ENCODE results near the gene CAMK1D.

CAMK1D gene

DNA sequence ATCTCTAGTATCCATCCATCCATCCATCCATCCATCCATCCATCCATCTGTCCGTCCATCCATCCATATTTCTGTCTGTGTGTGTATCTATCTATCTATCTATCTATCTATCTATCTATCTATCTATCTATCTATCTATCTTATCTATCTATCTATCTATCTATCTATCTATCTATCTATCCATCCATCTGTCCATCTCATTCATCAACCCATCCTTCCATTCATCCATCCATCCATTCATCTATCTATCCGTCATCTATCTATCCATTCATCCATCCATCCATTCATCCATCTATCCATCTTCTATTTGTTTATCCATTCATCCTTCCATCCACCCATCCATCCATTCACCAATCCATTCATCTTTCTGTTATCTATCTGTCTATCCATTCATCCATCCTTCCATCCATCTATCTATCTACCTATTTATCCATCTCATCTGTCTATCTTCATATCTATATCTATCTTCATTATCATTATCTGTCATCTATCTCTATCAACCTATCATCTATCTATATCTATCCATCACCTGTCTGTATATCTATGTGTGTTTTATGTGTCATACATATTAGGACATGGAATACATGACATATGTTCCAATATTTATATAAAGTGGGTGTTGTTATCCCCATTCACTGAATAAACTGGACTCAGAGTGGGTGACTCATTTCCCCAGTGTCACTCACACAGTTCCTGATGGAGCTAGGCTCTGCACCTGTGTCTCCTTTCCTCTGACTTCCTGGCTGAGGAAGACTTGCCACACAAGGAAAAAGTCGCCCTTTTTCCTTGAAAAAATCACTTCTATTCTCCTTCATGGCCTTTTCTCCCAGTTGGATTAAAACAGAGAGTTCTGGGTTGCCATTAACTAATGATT is 452.1 kb downstream of the CAMK1D start:
- DNase-seq, result no peak

DNA sequence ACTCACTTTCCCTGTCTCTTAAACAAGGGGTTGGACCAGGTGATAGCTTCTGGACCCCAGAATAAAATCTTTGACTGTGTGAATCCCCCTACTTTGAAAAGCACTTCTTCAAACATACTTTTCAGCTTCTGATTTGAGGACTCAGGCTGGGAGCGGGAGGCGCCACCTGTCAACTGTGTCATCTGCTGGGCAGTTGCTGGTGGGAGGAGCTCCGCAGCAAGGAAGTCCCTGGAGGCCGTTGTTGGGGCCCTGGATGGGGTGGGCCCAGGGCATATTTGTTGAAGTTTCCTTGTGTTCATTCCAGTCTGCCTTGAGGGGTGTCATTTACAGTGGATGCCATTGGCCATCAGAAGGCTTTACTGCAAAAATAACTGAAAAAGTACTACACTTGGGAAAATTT is 454.4 kb downstream of the CAMK1D start:
- no peak for DNase-seq

DNA sequence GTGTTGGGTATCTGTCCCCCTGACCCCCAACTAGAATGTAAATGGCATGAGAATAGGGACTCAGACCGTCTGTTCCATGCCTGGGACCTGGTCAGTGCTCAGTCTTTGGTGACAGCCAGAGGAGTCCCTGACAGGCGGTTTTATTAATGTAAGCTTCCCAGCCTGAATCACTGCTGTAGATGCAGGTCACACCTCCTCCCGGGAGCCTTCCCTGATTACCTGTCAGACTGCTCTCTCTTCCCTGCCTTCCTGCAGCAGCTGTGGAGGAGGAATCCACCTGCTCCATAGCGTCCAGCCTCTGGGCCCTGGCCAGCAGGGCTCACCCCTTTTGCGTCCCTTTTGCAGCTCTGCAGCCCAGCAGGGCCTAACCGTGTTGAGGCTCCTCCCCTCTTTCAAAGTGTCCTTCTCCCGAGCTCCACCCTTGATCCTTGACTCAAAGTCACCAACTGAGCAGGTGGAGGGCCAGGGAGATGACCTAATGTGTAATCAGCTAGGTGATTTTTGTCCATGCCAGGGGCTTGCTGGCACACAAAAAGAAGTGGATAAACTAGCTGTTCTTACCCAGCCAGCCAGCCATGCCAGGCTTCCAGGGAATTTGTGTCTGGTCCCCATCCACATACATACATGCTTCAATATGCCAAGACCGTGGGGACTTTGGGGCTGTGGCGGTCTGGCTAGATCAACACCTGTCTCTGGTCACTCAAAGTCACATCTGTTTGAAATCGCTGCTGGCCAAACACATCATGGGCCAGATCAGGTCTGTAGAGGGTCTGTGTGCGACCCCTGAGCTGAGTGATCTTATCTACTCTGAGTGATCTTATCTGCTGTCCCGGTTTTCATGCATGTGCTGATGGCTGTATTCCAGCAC is 457.1 kb downstream of the CAMK1D start:
- DNase-seq, result no peak

DNA sequence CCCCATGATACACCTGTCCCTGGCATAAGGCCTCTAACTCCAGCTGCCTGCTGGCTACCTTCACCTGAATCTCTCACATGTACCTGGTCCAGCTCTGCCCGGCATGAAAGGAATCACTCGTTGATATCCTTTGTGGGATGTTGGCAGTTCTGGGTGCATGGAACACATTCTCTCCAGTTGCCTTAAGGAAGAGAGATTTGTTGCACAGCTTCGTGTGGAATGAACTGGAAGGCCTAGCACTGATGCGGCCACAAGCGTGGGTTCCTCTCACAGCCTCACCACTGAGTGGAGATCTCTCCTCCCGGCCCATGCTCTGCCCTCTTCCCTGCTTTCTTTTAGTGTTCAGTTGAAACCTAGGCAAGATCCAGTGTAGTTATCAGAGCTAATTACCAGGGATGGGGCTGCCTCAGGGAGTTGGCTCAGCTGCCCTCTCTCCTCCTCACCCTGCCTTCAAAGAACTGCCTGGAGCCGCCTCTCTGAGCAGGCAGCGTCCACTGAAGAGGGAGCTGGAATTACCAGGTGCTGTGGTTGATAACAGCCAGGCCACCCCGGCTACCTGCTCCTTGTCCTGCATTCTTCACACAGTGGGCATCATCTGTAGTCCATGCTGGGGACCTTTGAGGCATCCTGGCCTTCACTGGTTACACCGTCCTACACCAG is 457.9 kb downstream of the CAMK1D start:
- DNase-seq, result no peak

DNA sequence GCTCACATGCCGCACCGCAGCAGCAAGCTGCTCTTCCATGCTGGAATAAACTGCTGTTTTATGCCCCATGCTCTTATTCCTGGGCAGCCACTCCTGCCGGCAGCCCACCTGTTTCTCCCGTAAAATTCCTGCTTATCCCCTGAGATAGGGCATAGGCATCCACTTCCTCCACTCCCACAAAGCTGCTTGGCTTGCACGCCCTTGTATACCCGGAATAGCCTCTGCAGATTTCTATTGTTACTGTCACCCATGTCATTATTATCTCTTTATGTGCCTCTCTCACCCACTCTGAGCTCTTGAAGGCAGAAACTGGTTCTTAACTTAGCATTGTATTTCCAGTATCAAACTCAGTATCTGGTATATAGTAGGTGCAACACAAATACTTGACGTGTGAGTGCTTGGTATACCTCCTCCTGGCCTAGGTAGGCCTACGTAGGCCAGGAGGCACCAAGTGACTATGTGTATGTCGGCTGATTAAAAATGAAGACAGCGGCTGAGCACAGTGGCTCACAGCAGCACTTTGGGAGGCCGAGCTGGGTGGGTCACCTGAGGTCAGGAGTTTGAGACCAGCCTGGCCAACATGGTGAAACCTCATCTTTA is 458.8 kb downstream of the CAMK1D start:
- DNase-seq, result no peak

DNA sequence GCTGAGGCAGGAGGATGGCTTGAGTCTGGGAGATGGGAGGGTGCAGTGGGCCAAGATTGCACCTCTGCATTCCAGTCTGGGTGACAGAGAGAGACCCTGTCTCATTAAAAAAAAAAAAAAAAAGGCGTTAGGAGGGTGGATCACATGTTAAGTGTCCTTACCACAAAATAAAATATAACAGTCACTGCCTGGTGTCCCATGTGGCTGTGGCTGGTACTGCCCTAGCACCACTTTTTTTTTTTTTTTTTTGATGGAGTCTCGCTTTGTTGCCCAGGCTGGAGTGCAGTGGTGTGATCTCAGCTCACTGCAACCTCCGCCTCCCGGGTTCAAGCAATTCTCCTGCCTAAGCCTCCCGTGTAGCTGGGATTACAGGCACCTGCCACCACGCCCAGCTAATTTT is 460.7 kb downstream of the CAMK1D start:
- DNase-seq, result peak in 1 of 5 experiments; percentile 27

DNA sequence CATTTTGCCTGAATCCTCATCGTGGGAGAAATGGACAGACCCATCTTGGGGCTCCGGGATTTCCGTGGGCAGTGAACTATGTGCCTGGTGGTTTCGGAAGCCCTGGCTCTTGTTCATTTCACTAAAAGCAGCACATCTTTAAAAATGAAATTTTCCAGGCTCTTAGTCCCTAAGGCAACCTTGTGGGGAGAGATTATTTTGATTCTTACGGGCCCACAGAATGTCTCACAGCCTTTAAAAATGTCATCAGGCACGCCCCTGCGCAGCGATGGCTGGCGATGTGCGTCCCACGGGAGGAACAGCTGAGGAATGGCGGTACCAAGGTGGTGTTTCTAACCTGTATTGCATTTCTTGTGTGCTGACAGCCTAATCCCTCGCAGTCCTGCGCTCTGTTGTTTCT is 462.5 kb downstream of the CAMK1D start:
- no peak for DNase-seq

DNA sequence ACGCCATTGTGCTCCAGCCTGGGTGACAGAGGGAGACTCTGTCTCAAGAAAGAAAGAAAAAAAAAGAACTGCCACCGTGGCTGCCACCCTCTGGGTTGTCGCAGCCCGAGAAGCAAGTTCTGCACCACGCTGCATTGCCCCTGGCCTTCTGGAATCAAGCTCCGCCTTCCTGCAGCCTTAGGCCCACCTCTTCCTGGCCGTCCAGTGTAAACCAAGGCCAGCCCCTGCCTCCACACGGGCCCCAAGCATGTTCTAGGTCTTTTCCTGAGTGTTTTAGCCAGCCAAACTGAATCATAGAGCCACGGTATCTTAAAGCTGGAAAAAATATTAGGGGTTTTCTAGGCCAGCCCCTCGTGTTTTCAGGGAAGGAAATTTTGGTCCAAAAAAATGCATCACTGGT is 463.2 kb downstream of the CAMK1D start:
- no peak for DNase-seq

DNA sequence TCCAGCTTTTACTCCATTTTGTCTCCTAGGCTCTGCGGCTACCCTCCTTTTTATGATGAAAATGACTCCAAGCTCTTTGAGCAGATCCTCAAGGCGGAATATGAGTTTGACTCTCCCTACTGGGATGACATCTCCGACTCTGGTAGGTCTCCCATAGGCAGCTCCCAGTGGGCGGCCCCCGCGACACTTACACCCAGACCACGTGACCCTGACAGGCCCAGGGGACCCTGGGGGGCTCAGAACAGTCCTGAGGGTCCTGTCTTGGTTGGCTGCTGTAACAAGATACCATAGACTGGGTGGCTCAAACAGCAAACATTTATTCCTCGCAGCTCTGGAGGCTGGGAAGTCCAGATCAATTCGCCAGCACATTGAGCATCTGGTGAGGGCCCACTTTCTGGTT is 464.8 kb downstream of the CAMK1D start:
- no peak for DNase-seq

DNA sequence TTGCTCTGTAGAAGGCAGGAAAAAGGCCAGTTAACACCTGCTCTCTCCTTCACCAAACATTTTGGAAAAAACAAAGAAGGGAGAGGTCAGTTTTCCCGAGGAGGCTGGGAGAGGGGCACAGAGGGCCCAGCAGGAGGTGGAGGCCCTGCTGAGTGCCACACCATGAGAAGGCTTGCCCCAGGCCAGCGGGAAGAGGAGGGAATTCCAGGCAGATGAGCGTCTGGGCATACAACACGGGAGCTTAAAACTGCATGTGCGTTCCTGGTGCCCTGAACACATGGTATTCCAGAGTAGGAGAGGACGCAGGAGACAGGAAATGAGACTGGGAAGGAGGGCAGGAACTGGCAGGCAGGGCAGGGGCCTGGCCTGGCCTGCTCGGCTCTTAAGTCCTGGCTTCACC is 469.7 kb downstream of the CAMK1D start:
- no peak for DNase-seq

DNA sequence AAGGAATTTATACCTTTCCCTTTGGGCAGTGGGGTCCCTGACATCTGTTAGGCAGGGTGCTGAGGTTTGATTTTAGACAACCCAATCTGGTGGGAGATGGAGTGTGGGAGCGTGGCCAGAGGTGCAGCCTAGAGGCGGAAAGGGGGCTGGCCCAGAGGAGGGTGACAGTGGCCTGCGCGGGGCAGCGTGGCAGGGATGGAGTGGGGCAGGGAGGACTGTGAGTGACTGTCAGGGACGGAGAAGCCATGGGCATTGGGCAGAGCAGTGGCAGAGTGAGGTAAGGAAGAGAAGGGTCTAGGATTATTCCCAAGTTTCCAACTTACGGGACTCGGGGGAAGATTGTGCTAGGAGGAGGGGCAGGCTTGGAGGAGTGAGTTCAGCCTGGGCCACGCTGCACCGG is 470.3 kb downstream of the CAMK1D start:
- DNase-seq, result no peak

DNA sequence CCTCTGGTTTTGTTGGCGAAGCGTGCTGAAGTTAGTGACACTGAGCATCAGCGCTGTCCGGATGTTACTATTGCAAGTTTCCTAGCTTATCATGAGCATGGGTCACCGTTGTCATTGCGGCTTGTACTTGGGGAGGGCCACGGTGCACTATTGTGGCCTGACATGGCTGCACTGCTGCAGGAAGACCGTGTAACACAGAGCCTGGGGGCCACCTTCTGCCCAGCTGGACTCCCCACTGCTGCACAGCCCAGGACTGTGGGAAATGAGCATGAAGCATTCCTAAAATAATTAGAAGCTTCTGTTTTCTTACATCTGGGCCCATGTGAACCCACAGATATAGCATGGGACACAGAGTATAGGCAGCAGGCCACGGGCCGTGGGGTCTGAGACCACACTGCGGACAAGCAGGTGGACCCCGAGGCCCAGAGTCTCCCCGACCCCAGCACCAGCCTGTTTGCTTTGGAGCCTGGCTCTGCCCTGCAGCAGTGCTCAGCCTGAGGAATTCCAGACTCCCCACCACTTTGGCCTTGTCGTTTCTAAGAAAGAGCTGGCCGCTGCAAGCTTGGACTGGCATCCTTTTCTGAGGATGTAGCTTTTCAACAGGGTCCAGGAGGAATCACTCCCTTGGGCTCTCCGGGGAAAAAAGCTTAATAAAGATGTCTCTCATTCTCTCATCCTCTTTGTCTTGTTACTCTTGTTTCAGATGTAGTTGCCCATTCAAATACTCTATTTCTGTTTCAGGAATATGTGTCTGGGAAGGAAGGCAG is 473.0 kb downstream of the CAMK1D start:
- DNase-seq, result no peak

DNA sequence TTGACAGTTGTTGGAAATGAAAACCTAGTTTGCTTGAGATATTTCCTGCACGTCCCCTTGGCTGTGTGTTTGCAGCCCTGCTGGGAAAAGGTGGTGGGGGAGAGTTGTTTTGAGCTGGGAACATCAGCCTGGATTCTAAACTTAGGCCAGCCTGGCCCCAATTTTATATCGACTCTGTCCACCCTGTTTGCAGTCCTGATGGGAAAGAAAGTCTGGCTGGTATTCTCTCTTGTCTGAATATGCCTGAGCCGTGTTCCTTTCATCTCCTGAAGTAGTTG is 473.5 kb downstream of the CAMK1D start:
- DNase-seq, result no peak

DNA sequence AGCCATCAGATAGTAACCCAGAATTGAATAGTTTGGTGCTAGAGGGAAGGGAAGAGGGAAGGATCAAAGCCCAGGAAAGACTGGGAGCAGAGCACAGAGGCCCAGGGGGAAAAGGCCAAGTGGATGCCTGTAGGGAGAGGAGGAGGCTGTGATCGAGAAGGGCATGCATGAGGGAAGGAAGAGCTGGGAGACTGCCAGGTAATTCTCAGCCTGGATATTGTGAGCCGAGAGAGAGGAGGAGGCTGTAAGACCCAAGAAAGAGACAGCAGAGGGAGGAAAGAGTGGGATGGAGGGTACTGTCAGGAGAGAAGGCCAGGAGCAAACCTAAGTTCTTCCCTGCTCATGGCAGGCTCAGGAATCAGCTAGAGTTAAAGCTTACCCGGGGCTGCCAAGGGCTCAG is 474.0 kb downstream of the CAMK1D start:
- DNase-seq, result no peak

DNA sequence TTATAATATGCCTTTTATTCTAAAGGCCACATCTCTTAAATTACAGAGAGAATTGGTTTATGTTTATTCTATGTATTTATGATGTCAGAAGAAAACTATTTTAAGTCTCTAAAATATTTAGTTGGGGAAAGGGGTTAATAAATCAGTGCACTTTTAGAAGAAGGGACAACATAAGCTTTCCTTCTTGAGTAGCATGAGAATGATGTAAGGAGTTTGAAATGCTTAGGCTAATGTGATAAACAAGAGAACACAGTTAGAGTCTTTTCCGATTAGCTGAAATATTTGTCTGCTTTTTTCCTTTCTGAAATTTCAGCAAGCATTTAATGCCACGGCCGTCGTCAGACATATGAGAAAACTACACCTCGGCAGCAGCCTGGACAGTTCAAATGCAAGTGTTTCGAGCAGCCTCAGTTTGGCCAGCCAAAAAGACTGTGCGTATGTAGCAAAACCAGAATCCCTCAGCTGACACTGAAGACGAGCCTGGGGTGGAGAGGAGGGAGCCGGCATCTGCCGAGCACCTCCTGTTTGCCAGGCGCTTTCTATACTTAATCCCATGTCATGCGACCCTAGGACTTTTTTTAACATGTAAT is 476.0 kb downstream of the CAMK1D start:
- DNase-seq, result no peak

DNA sequence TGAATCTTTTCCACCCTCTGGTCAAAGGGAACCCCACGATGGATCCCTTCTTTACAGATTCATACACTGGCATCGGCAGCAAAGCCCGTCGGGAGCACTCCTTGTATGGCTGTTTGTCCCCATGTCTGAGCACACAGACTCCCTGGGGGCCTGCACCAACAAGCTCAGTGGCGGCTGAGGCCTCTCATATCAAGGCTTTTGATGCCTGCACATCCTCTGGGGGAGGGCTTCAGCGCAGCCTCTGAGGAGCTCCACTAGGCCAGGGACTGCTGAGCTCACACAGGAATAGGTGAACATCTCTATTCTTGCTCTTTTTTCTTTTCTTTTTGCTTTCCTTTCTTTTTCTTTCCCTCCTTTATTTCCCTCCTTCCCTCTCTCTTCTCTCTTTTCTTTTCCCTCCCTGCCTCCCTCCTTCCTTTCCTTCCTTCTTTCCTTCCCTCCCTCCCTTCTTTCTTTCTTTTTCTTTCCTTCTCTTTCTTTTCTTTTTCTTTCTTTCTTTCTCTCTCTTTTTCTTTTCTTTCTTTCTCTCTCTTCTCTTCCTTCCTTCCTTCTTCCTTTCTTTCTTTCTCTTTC is 477.5 kb downstream of the CAMK1D start:
- DNase-seq, result no peak

DNA sequence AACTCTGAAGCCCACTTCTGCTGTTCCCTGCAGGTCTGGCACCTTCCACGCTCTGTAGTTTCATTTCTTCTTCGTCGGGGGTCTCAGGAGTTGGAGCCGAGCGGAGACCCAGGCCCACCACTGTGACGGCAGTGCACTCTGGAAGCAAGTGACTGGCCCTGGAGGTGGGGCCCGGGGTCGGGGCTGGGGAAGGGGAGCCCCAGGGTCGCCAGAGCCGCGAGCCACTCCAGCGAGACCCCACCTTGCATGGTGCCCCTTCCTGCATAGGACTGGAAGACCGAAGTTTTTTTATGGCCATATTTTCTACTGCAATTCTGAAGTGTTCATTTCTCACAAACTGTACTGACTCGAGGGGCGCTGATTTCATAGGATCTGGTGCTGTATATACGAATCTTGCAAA is 479.4 kb downstream of the CAMK1D start:
- DNase-seq, result no peak

DNA sequence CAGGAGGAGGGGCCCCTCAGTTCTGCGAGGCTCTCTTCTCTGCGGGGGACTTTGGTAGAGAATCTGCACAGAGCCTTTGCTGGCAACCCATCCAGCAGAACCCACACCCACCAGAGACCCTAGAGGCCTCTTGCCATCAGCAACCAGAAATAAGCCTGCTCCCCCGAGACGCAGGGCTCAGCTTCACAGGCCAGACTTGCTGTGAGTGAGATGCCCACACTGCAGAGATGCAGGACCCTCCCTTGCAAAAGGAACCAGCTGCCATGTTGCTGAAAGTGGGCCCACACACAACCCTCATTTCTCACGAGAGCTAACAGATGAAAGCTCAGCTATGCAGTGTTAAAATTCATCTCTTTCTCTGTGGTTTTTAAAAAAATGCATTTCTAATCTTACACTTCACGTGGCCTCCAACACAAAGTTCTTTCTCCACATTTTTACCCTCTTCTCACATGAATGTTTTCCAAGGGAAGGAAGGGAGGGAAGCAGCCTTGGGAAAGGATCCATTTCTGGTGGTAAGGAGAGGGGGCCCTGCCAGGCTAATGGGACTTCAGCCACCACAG is 480.6 kb downstream of the CAMK1D start:
- no peak for DNase-seq

DNA sequence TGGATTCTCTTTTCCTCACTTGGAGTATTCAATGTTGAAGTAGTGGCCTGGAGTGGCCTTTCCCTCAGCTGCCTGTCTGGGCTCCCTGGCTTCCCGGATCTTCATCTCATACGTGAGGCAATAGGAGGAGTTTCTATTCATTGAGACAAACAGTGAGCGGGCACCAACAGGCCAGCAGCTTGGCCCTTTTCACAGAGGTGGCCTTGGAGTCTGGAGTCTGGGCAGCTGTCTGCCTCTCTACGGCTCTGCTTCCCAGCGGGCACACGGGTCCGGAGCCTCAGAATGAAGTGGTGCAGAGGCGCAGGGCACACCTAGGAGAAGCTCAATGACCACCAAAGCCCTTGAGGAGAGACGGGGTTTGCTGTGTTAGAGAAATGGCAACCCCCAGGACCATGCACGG is 482.7 kb downstream of the CAMK1D start:
- DNase-seq, result no peak

DNA sequence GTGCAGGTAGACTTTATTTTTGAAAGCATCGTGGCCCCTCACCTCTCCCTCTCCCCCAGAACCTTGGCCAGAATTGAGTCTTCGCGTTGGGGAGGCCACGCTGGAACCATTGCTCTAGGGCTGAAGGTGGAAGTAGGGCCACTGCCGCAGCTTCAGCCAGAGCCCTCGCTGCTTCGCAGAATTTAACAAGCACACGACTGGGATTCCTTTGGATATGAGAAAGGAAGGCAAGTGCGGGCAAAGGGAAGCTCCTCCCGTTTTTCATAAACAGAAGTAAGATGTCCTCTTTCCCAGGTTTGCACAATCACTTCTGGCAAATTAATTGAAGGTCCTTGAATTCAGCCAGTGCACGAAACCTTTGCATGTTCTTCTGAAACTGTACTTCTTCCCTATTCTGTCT is 484.1 kb downstream of the CAMK1D start:
- no peak for DNase-seq

DNA sequence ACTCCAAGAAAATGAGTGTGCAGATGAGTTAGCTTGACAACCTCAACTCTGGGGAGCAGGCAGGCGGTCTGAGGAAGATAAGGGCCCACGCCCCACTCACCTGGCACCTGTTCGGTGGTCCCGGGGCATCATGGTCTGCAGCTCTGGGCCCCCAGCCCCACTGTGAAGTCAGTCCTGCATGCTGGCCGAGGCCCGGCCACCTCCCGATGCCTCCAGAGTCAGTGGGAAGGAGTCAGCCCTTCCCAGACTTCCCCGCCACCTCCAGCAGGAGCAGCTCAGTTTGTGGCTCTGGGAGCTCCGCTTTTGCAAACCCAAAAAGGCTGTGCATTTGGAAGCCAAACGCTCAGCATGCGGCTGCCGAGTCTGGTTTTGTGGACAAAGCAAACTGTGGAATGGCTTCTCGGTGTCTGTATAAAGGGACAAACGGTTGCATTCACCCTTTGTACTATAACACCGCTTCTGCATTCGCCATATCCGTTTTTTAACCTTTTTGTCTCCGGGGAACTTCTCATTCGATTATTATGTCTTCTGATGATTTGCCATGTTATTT is 484.8 kb downstream of the CAMK1D start:
- no peak for DNase-seq

Measured in T-helper 2 cell (primary cell).